RWPE1 (cell line): ENCODE results near the gene SMC1A.
"Not testable (repeated sequence)": the region's sequence is repeated elsewhere in the genome, so short reads cannot be mapped to it uniquely, and the experiment has no call there.

Experiments used
- CTCF ChIA-PET: fragments of 350-600 bp; sonication (Branson Sonifier 250); formaldehyde crosslinking; extraction: SDS; loops from one replicate; lab custom pipeline; 2021; lab: Yijun Ruan, JAX
- POLR2A ChIA-PET: fragments of 400-600 bp; formaldehyde crosslinking; extraction: SDS; loops from one replicate; lab custom pipeline; 2020; ENCODE audit warnings: antibody characterized with exemption; ENCODE audit not compliant: low non-redundant PET; lab: Yijun Ruan, JAX
- DNase-seq: peaks from one replicate; pipeline ENCODE4 v3.0.0; 2012; ENCODE audit warnings: low spot score
- H3K27ac ChIP-seq: fragments of 450-650 bp; 2 replicates; pipeline ENCODE4 v1.5.1; 2017
- CTCF ChIP-seq: fragments of 450-650 bp; conservative IDR thresholded peaks from 2 replicates; pipeline ENCODE4 v1.5.1; 2017; ENCODE audit warnings: low read depth, mild to moderate bottlenecking

The SMC1A gene

GRCh38 chrX:53376888-53377287 is 45.6 kb downstream of the SMC1A start:
- no peak overlapping the region for H3K27ac ChIP-seq
- no peak for DNase-seq
- CTCF ChIA-PET: interaction anchor here (0.5 kb wide), 1 partner anchor 40 kb away, joined by 3 read pairs; no protein-coding TSS in a partner anchor
- POLR2A ChIA-PET: no interaction called here
- TF ChIP-seq CTCF: no peak

- CTCF ChIA-PET: interaction anchor here (0.6 kb wide), 1 partner anchor 41 kb away, joined by 5 read pairs; no protein-coding TSS in a partner anchor
- no peak for TF ChIP-seq CTCF
- no peak overlapping the region for H3K27ac ChIP-seq
- DNase-seq: no peak
- POLR2A ChIA-PET: no interaction called here
Measured at GRCh38 chrX:53374923-53375322, 47.5 kb downstream of the SMC1A start.

- ChIA-PET CTCF (interaction anchor here (0.6 kb wide), 1 partner anchor 42 kb away, joined by 5 read pairs; no protein-coding TSS in a partner anchor), POLR2A (no interaction called here)
- no peak for TF ChIP-seq CTCF
- no peak for DNase-seq
- no peak overlapping the region for H3K27ac ChIP-seq
Measured at GRCh38 chrX:53374222-53374820, 48.1 kb downstream of the SMC1A start.

- DNase-seq: no peak
- TF ChIP-seq CTCF: no peak
- POLR2A ChIA-PET: no interaction called here
- no peak overlapping the region for H3K27ac ChIP-seq
- CTCF ChIA-PET: no interaction called here
Measured at GRCh38 chrX:53373307-53373706, 49.1 kb downstream of the SMC1A start.

DNA sequence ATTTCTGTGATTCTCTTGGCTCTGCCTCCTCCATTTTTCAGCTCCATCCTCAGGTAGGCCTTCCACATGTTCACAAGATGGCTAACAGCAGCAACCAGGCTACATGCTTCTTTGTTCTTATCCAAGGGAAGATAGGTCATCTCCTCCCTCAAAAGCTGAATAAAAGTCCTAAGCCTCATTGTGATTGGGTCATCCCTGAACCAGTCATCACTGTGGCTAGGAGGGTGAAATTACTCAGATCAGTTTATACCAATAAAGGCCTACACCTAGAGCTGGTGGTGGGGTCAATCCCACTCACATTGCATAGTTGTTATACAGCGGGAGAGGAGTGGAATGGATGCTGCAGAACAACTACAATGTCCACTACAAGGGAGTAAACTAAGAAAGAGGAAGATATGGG is 56.0 kb downstream of the SMC1A start:
- DNase-seq, H3K27ac ChIP-seq, CTCF ChIA-PET, POLR2A ChIA-PET: not testable (repeated sequence)

- ChIA-PET CTCF (no interaction called here), POLR2A (no interaction called here)
- no peak overlapping the region for H3K27ac ChIP-seq
- no peak for TF ChIP-seq CTCF
- no peak for DNase-seq
Measured at GRCh38 chrX:53362449-53362848, 60.0 kb downstream of the SMC1A start.

- no peak overlapping the region for H3K27ac ChIP-seq
- CTCF ChIA-PET: no interaction called here
- POLR2A ChIA-PET: no interaction called here
- no peak for TF ChIP-seq CTCF
- DNase-seq: no peak
Measured at GRCh38 chrX:53357799-53358530, 64.5 kb downstream of the SMC1A start.
